22Rv1 (cell line): ENCODE data around the gene USP53.

Experiments used
- CTCF ChIP-seq: fragments of 450-650 bp; IDR thresholded peaks from 2 replicates; pipeline ENCODE4 v1.5.1; 2017; ENCODE audit warnings: mild to moderate bottlenecking
- ZFX ChIP-seq: fragments of 450-650 bp; IDR thresholded peaks from 2 replicates; pipeline ENCODE4 v1.6.1; 2017; ENCODE audit warnings: antibody characterized with exemption, borderline replicate concordance

GRCh38 chr4:119304431-119304830 lies 91.9 kb downstream of the USP53 start:
- TF ChIP-seq CTCF = no peak
- no peak for TF ChIP-seq ZFX
